H9 (cell line): ENCODE measurements around the gene GRK1. TPM values are rescaled to one million over a fixed set of nuclear protein-coding genes. Genes with fewer than 3 reads are reported as not detected.

Experiments
- DNase-seq: peaks from one replicate; pipeline ENCODE4 v3.0.0-alpha.2; 2017
- H2AFZ ChIP-seq: one replicate; pipeline ENCODE4 v1.6.1; 2013; ENCODE audit warnings: mild to moderate bottlenecking, low read length, control low read depth, moderate library complexity
- H2AK5ac ChIP-seq: 2 replicates; pipeline ENCODE4 v1.6.1; 2013; ENCODE audit warnings: low read length, control low read depth, mixed read lengths; ENCODE audit not compliant: insufficient read length
- H2BK120ac ChIP-seq: one replicate; pipeline ENCODE4 v1.6.1; 2013; ENCODE audit warnings: low read depth, mild to moderate bottlenecking, low read length, control low read depth, inconsistent platforms; ENCODE audit not compliant: poor library complexity, severe bottlenecking
- H2BK12ac ChIP-seq: 2 replicates; pipeline ENCODE4 v1.6.1; 2013; ENCODE audit warnings: low read length, control low read depth, mixed read lengths, low read depth; ENCODE audit not compliant: insufficient read length
- H2BK15ac ChIP-seq: 2 replicates; pipeline ENCODE4 v1.6.1; 2013; ENCODE audit warnings: low read depth, low read length, control low read depth
- H2BK20ac ChIP-seq: one replicate; pipeline ENCODE4 v1.6.1; 2013; ENCODE audit warnings: low read depth, mild to moderate bottlenecking, low read length, control low read depth, inconsistent platforms; ENCODE audit not compliant: poor library complexity, severe bottlenecking
- H2BK5ac ChIP-seq: 2 replicates; pipeline ENCODE4 v1.6.1; 2013; ENCODE audit warnings: low read length, control low read depth, mixed read lengths; ENCODE audit not compliant: insufficient read length
- H3K14ac ChIP-seq: 2 replicates; pipeline ENCODE4 v1.6.1; 2013; ENCODE audit warnings: low read length, control low read depth; ENCODE audit not compliant: insufficient read depth
- H3K18ac ChIP-seq: 2 replicates; pipeline ENCODE4 v1.6.1; 2013; ENCODE audit warnings: low read depth, mild to moderate bottlenecking, mixed read lengths, low read length, control low read depth; ENCODE audit not compliant: insufficient read length
- H3K23ac ChIP-seq: 2 replicates; pipeline ENCODE4 v1.6.1; 2013; ENCODE audit warnings: low read length, control low read depth, mixed read lengths, low read depth; ENCODE audit not compliant: insufficient read length
- H3K23me2 ChIP-seq: 2 replicates; pipeline ENCODE4 v1.6.1; 2013; ENCODE audit warnings: low read depth, mild to moderate bottlenecking, mixed read lengths, low read length, control low read depth; ENCODE audit not compliant: insufficient read length, poor library complexity, severe bottlenecking
- H3K27ac ChIP-seq: 2 replicates; pipeline ENCODE4 v1.5.1; 2013; ENCODE audit warnings: low read length, control low read depth, mixed read lengths, low read depth; ENCODE audit not compliant: insufficient read length
- H3K27me3 ChIP-seq: 2 replicates; pipeline ENCODE4 v1.6.1; 2013; ENCODE audit warnings: low read length, control low read depth, inconsistent platforms; ENCODE audit not compliant: insufficient read depth
- H3K4ac ChIP-seq: 2 replicates; pipeline ENCODE4 v1.6.1; 2013; ENCODE audit warnings: low read depth, mild to moderate bottlenecking, control low read depth, inconsistent platforms, low read length, moderate library complexity
- H3K4me1 ChIP-seq: 2 replicates; pipeline ENCODE4 v1.6.1; 2013; ENCODE audit warnings: low read length, control low read depth, inconsistent platforms; ENCODE audit not compliant: insufficient read depth
- H3K4me2 ChIP-seq: 2 replicates; pipeline ENCODE4 v1.6.1; 2013; ENCODE audit warnings: low read length, control low read depth, mixed read lengths; ENCODE audit not compliant: insufficient read length, insufficient read depth
- H3K56ac ChIP-seq: 2 replicates; pipeline ENCODE4 v1.6.1; 2013; ENCODE audit warnings: low read depth, mild to moderate bottlenecking, mixed read lengths, low read length, control low read depth; ENCODE audit not compliant: insufficient read length
- H3K79me1 ChIP-seq: 2 replicates; pipeline ENCODE4 v1.6.1; 2013; ENCODE audit warnings: low read depth, mild to moderate bottlenecking, moderate library complexity, low read length, control low read depth, inconsistent platforms; ENCODE audit not compliant: insufficient read depth, poor library complexity, severe bottlenecking
- H3K79me2 ChIP-seq: 2 replicates; pipeline ENCODE4 v1.6.1; 2013; ENCODE audit warnings: low read length, control low read depth, inconsistent platforms; ENCODE audit not compliant: insufficient read depth
- H3K9ac ChIP-seq: 2 replicates; pipeline ENCODE4 v1.6.1; 2013; ENCODE audit warnings: low read length, control low read depth, mixed read lengths; ENCODE audit not compliant: insufficient read length; ENCODE audit errors: extremely low read depth
- H3K9me3 ChIP-seq: one replicate; pipeline ENCODE4 v1.6.1; 2013; ENCODE audit warnings: low read depth, low read length, inconsistent platforms; ENCODE audit not compliant: control insufficient read depth
- H3T11ph ChIP-seq: one replicate; pipeline ENCODE4 v1.6.1; 2013; ENCODE audit warnings: mild to moderate bottlenecking, low read length, control low read depth, inconsistent platforms
- H4K20me1 ChIP-seq: one replicate; pipeline ENCODE4 v1.6.1; 2013; ENCODE audit not compliant: control insufficient read depth, insufficient read length, insufficient read depth
- H4K5ac ChIP-seq: 2 replicates; pipeline ENCODE4 v1.6.1; 2013; ENCODE audit warnings: low read depth, mild to moderate bottlenecking, mixed read lengths, low read length, control low read depth; ENCODE audit not compliant: insufficient read length
- H4K8ac ChIP-seq: replicated peaks from 2 replicates; pipeline ENCODE4 v1.6.1; 2013; ENCODE audit warnings: low read length, control low read depth, mixed read lengths, low read depth; ENCODE audit not compliant: insufficient read length
- H4K91ac ChIP-seq: 2 replicates; pipeline ENCODE4 v1.6.1; 2013; ENCODE audit warnings: low read depth, mild to moderate bottlenecking, moderate library complexity, mixed read lengths, low read length, control low read depth; ENCODE audit not compliant: insufficient read length
- H3K27ac Mint-ChIP-seq, 3 experiments: 2 replicates in 2 of 3; 3 replicates in 1 of 3; pipeline ENCODE4 v1.8.0; 2020 to 2021; ENCODE audit warnings: mixed read lengths in 3 of 3, mild to moderate bottlenecking in 1 of 3, moderate library complexity in 1 of 3
- H3K27me3 Mint-ChIP-seq: 2 replicates; pipeline ENCODE4 v1.8.0; 2021; ENCODE audit warnings: low read depth, mild to moderate bottlenecking, moderate library complexity, mixed read lengths
- H3K36me3 Mint-ChIP-seq, 3 experiments: 2 replicates in 2 of 3; 3 replicates in 1 of 3; pipeline ENCODE4 v1.8.0; 2020 to 2021; ENCODE audit warnings: low read depth in 3 of 3, mixed read lengths in 3 of 3; ENCODE audit not compliant: insufficient read depth in 1 of 3
- H3K4me1 Mint-ChIP-seq, 2 experiments: 2 replicates each; pipeline ENCODE4 v1.8.0; 2020; ENCODE audit warnings: mixed read lengths in 2 of 2
- H3K4me3 Mint-ChIP-seq, 2 experiments: 2 replicates in 1 of 2; 3 replicates in 1 of 2; pipeline ENCODE4 v1.8.0; 2020 to 2021; ENCODE audit warnings: mild to moderate bottlenecking in 2 of 2, mixed read lengths in 2 of 2, moderate library complexity in 1 of 2
- H3K9me3 Mint-ChIP-seq, 2 experiments: 2 replicates in 1 of 2; 3 replicates in 1 of 2; pipeline ENCODE4 v1.8.0; 2020; ENCODE audit warnings: mild to moderate bottlenecking in 2 of 2, mixed read lengths in 2 of 2, moderate library complexity in 1 of 2
- CTCF ChIP-seq: fragments of 200-600 bp; sonication (generic); conservative IDR thresholded peaks from 3 replicates; pipeline ENCODE4 v1.8.0; 2021; ENCODE audit warnings: antibody characterized with exemption, mild to moderate bottlenecking
- WGBS: extraction: QIAGEN DNeasy Blood & Tissue Kit; methylation state at CpG from one replicate; pipeline ENCODE4 v1.1.7; 2013; ENCODE audit warnings: missing lambda C conversion rate, low lambda C conversion rate, mixed read lengths; ENCODE audit not compliant: insufficient read length; ENCODE audit errors: extremely low coverage; 5-methylcytosine and 5-hydroxymethylcytosine counted together
- total RNA-seq: library from RNA; stranded (reverse); gene quantifications from 2 replicates; pipeline ENCODE4 v1.2.1, GENCODE V29; 2021

The GRK1 gene
- total RNA-seq, 1 experiment from 2014 or later, result 0.31 TPM

- Mint-ChIP-seq H3K9me3 (peaks cover 2 to 3% of the 10 kb centered on the region in 2 experiments; a peak in 3 of 5 replicates), H3K36me3 (peaks cover 49 to 89% (median 72%) of the 10 kb centered on the region in 3 experiments; a peak in 6 of 7 replicates), H3K27ac (peak overlapping the region in 2 of 3 experiments; percentile 70 to 79; a peak in 3 of 7 replicates), H3K4me3 (no peak overlapping the region), H3K4me1 (0 out of 4 replicates have a peak, but pooled peaks cover 0 to 2% of the 10 kb centered on the region in 2 experiments), H3K27me3 (no peaks in the 10 kb centered on the region)
- Histone ChIP-seq H3K18ac (no peak overlapping the region), H4K20me1 (no peaks in the 10 kb centered on the region), H3K9ac (no peak overlapping the region), H3K23ac (no peak overlapping the region), H2BK15ac (no peak overlapping the region), H2BK120ac (no peak overlapping the region), H3K23me2 (no peaks in the 10 kb centered on the region), H3K14ac (no peak overlapping the region), H3T11ph (no peak overlapping the region), H2AFZ (no peak overlapping the region), H3K4me1 (no peaks in the 10 kb centered on the region), H4K91ac (no peak overlapping the region), H3K27ac (no peak overlapping the region), H3K79me2 (no peaks in the 10 kb centered on the region; the same call in 1 of the 2 replicates), H3K9me3 (no peaks in the 10 kb centered on the region), H4K8ac (no peak overlapping the region), H2BK5ac (no peak overlapping the region), H4K5ac (no peak overlapping the region), H2AK5ac (no peak overlapping the region), H3K4ac (no peak overlapping the region), H3K4me2 (no peak overlapping the region), H3K56ac (no peak overlapping the region), H2BK20ac (no peak overlapping the region), H2BK12ac (no peak overlapping the region), H3K27me3 (no peaks in the 10 kb centered on the region), H3K79me1 (no peaks in the 10 kb centered on the region)
- no peak for DNase-seq
- no peak for TF ChIP-seq CTCF
- no CpG with 5 or more reads among the region's 11 CpGs for WGBS
These were observed 36.7 kb upstream of the GRK1 start for GRCh38 chr13:113630296-113630695.
